Kidney epithelial cell (primary cell): ENCODE results near the gene FBLN5. TPM values are rescaled to one million over a fixed set of nuclear protein-coding genes. Genes with fewer than 3 reads are reported as not detected.

Source experiments
- DNase-seq: peaks from one replicate; pipeline ENCODE4 v3.0.0-alpha.2; 2010; ENCODE audit warnings: low read depth
- H3K27me3 ChIP-seq: 2 replicates; pipeline ENCODE4 v1.6.0; 2011; ENCODE audit warnings: low read length; ENCODE audit not compliant: control insufficient read depth, insufficient read depth
- H3K36me3 ChIP-seq: 2 replicates; pipeline ENCODE4 v1.5.1; 2011; ENCODE audit warnings: low read length; ENCODE audit not compliant: control insufficient read depth, insufficient read depth
- H3K4me3 ChIP-seq: 2 replicates; pipeline ENCODE4 v1.5.1; 2011; ENCODE audit warnings: low read depth, mild to moderate bottlenecking, control low read depth, low read length
- total RNA-seq: library from RNA; depleted of rRNA; stranded (reverse); fragments of >200 nt; gene quantifications from 2 replicates; pipeline ENCODE4 v1.2.3, GENCODE V29; 2015
- TF ChIP-seq, protein P1 (sequence below): IDR thresholded peaks from 2 replicates; pipeline ENCODE4 v1.5.1; 2011; ENCODE audit warnings: mild to moderate bottlenecking, moderate library complexity, low read length, control low read depth, inconsistent platforms; ENCODE audit not compliant: insufficient read depth, poor library complexity, severe bottlenecking

FBLN5 gene
- total RNA-seq, 1 donor from 2014 or later, result 4.8 TPM

DNA sequence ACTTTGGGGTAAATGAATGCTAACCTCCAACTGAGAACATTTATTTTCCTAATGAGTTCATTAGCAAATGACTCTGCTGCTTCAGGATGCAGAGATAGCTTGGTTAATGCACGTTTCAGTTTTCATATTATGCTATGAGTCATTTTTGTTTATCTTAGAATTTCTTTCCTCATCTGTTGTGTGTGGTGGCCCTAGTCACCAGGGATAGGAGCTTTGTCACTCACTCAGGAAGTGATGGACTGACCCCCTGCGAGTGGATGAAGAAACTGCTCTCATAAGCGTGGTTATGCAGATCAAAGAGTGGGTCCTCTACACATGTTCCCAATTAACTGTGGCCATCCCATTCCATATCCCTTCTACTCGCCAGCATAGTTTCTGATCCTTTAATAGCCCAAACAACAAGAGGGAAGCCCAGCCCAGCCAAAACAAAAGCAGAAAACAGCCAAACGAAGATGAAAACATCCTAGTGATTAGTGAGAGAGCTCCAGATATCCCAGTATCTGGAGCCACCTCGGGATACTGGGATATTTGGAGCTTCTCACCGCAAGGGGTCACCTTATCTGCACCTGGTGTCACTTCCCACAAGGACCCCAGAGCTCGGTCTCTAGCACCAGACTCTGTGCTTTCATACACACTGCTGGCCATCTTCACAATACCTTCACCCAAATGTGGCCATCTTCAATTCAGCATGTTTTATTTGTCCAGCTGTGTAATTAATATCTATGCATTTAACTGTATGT lies 88.8 kb downstream of the FBLN5 start:
- Histone ChIP-seq H3K4me3 (no peak overlapping the region), H3K27me3 (peaks cover 5% of the 10 kb centered on the region), H3K36me3 (no peaks in the 10 kb centered on the region)
- TF ChIP-seq, protein P1, sequence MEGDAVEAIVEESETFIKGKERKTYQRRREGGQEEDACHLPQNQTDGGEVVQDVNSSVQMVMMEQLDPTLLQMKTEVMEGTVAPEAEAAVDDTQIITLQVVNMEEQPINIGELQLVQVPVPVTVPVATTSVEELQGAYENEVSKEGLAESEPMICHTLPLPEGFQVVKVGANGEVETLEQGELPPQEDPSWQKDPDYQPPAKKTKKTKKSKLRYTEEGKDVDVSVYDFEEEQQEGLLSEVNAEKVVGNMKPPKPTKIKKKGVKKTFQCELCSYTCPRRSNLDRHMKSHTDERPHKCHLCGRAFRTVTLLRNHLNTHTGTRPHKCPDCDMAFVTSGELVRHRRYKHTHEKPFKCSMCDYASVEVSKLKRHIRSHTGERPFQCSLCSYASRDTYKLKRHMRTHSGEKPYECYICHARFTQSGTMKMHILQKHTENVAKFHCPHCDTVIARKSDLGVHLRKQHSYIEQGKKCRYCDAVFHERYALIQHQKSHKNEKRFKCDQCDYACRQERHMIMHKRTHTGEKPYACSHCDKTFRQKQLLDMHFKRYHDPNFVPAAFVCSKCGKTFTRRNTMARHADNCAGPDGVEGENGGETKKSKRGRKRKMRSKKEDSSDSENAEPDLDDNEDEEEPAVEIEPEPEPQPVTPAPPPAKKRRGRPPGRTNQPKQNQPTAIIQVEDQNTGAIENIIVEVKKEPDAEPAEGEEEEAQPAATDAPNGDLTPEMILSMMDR, result no peak
- no peak for DNase-seq

GRCh38 chr14:91857614-91858013 lies 89.9 kb downstream of the FBLN5 start:
- Histone ChIP-seq H3K4me3 (no peak overlapping the region), H3K27me3 (peaks cover 5% of the 10 kb centered on the region), H3K36me3 (no peaks in the 10 kb centered on the region)
- TF ChIP-seq, protein P1, result no peak
- DNase-seq, result no peak

- no peak overlapping the region for H3K4me3 ChIP-seq
These were observed 93.1 kb downstream of the FBLN5 start for GRCh38 chr14:91854327-91854934.

GRCh38 chr14:91851563-91851962 lies 95.9 kb downstream of the FBLN5 start:
- Histone ChIP-seq H3K4me3 (no peak overlapping the region), H3K36me3 (no peaks in the 10 kb centered on the region), H3K27me3 (peaks cover 3% of the 10 kb centered on the region)
- TF ChIP-seq, protein P1, result no peak
- no peak for DNase-seq

More at GRCh38 chr14:91854327-91854934, 93.1 kb downstream of the FBLN5 start:
- no peak for DNase-seq
- no peaks in the 10 kb centered on the region for H3K36me3 ChIP-seq
- H3K27me3 ChIP-seq, result peaks cover 3% of the 10 kb centered on the region
- TF ChIP-seq, protein P1, result no peak

- H3K27me3 ChIP-seq, result no peaks in the 10 kb centered on the region
- no peak for DNase-seq
These were observed 98.9 kb downstream of the FBLN5 start for GRCh38 chr14:91848504-91849001.

More at GRCh38 chr14:91848504-91849001, 98.9 kb downstream of the FBLN5 start:
- Histone ChIP-seq H3K36me3 (no peaks in the 10 kb centered on the region), H3K4me3 (no peak overlapping the region)
- TF ChIP-seq, protein P1, result no peak
